HS-5 (cell line): ENCODE data around the gene PTPRO.
"Not testable (repeated sequence)": the region's sequence is repeated elsewhere in the genome, so short reads cannot be mapped to it uniquely, and the experiment has no call there.

Source experiments
- DNase-seq: peaks from one replicate; pipeline ENCODE4 v3.0.0-alpha.2; 2012; ENCODE audit warnings: low read depth

PTPRO gene

DNA sequence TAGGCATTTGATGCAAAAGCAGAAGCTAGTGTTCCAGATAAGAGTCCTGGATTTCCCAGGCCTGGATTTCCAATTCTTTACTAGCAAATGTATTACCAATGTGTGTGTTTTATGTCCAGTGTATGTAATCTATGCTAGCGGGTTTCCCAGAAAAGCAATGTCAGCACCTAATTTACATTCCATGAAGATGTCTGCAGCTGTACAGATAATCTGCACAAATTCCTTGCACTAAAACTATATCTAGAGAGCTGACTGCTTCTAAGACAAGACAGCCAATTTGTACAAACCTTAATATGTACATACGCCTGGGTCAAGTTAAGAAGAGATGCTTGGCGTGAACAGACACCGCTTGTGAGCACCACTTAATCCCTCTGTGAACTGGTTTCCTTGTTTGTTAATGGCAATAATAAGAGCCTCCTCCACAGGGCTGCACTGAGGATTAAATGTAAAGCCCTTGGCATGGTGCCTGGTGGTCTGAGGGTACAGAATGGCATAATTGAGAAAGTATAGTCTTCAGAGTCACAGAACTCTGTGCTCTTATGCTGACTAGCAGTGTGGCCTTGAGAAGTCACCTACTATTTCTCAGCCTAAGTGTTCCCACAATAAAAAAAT lies 281.3 kb downstream of the PTPRO start:
- no peak for DNase-seq

DNA sequence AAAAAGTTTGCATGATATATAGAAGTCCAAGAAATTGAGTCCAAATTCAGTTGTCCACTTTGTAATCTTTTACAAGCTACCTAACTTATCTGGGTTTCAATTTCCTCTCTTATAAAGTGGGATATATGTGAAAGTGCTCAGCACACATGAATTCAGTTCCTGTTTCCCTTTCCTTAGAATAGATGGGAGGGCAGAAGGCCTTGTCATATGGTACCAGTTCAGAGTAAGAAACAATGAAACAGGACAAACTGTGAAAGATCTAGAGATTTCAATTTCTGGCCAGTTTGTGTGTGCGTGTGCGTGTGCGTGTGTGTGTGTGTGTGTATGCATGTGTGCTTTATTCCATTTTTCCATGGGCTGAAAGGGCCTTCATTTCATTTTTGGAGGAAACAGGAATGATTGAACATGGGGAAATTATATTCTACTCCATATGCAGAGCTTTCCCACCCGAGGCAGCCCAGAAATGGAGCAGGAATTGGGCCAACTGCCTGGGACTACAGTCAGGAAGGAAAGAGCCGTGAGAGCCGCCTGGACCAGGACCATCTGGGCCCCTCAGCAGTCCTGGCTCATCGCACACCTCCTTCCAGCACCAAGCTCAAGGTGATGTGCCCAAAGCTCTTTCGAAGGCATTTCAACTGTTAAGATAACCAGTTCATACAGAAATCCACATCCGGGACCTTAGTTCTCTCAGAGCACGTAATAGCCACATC lies 283.7 kb downstream of the PTPRO start:
- no peak for DNase-seq

DNA sequence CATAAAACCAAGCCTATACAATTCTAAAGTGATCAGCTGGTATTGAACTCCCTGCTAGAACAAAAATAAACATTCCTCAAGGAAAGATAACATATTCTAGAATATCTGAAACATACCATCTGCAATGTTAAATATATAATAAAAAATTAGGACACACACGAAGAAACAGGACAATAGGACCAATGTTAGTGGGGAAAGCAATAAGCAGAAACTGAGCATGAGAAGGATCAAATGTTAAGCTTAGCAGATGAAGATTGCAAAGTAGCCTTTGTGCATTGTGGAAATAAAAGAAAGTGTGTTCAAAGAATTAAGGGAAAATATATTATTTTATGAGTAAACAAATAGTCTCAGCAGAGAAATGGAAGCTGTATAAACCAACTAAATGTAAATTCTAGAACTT lies 286.1 kb downstream of the PTPRO start:
- DNase-seq = no peak

DNA sequence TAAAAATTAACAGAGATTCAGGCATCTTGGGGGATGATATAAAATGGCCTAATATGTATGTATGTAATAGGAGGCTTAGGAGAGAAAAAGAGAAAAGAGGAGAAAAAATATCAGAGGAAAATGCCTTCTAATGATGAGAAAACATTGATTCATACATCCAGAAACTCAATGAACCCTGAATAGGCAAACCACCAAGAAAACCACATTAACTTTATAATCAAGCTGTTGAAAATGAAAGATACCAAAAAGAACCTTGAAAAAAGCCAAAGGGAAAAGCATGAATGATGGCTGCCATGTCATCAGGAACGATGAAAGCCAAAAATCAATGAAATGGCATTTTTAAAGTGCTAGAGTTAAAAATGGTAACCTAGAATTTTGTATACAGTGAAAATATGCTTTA lies 286.6 kb downstream of the PTPRO start:
- DNase-seq = no peak

DNA sequence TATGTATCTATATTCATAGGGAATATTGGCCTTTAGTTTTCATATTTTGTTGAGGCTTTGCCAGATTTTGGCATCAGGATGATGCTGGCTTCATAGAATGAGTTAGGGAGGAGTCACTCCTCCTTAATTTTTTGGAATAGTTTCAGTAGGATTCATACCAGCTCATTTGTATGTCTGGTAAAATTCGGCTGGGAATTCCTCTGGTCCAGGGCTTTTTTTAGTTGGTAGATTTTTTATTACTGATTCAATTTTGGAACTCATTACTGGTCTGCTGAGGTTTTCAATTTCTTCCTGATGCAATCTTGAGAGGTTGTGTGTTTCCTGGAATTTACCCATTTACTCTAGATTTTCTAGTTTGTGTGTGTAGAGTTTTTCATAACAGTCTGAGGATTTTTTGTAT lies 291.7 kb downstream of the PTPRO start:
- no peak for DNase-seq

DNA sequence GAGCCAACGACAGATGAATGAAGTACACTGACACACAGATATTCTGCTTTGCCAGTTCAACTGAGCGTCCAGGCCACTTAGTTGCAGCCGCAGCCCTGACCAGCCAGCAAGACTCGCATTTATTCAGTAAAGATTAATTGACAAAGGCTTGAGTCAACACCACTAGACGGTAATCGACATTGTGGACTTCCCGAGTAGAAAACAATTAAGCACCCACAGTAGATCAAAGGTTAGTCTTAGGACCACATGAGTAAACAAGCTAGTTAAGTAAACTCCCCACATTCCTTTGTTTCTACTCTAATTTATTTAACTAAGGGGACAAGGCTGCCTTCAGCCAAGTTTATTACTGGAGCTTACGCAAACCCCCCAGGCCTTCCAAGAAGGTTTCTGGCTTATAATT lies 294.2 kb downstream of the PTPRO start:
- DNase-seq = not testable (repeated sequence)

DNA sequence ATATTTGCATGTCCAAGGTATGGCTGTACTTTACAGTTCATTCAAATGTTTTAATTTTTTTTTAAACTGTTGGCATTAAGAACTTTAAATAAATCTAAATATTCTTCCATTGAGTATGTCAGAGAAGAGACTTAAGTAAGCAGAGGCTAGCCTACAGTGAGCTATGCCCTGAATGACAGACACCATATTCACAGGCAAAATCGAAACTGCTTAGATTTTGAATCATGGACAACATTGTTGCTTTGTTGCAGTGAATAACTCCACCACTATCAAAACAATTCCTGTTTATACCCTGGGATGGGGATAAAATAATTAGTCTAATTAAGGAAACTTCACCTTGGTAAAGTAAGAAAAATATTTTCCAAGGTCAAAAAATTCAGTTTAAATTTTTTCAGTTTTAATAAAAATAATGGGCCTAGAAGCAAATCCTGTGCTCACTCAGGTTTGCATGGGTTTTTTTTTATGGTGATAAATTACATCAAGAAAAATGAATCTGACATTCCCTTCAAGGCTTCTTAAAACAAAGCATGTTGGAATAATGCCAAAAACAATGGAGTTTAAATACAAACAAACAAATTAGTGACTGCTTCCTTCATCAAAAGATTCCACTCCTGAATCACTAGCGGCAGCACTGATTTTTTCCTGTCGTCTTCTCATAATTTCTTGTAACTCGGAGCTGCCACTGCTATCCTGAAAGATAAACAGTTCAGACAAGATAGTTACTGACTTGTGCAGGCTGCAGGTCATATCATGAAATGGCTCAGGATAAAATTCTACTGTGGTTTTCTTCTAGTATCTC lies 298.6 kb downstream of the PTPRO start:
- DNase-seq = no peak

DNA sequence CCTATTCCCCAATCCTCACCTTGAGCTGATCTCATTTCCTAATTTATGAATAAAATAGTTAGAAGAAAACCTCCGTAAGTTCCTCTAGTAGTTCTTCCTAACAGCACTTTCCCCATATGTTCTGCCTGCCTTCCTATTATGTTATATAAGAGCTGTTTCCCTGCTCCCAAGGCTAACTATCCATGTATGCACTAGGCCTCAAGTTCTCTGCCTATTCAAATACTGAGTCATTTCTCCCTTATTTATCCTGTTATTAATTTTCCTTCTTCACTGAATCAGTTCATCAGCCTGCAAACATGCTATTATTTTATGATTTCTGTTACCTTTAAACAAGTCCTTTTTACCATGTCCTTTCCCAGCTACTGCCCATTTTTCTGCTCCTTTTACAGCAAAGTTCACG lies 302.8 kb downstream of the PTPRO start:
- no peak for DNase-seq

DNA sequence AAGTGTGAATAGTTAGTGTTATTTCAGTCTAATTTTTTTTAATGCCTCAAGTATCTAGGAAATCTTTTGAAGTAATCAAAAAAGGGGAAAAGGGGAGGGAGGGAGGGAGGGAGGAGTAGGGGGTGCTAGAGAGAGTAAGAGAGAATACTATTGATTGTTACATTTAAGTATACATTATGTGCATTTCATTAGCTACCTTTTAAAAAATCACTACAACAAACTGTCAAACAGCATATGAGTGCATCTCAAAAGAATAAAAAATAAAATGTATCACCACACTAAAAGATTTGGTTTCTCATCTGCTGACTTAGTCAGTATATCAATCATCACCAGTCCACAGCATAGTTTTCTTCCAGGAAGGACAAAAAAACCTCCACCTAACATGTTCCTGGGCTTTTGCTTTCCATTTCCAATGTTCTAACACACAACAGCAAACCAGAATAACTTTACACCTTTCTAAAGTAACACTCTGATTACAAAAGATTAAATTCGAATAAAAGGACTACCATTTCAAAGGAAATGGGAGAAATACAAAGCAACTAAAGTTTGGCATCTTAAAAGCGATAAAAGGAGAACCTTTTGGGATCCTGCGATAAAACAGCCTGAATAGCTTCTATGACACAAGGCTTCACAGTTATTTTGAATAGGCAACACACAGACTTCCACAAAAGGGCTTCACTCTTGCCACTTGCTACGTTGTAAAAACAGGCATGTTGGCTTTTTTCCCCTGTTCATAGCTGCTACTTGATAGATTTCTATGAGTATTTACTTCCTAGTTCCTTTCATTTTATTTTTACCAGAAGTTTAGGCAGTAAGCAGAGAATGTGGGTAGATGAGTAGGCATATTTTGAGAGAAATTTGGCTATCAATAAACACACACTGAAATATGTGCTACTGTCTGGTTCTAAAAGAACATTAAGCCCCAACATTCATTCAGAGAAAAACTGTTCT lies 306.0 kb downstream of the PTPRO start:
- no peak for DNase-seq

DNA sequence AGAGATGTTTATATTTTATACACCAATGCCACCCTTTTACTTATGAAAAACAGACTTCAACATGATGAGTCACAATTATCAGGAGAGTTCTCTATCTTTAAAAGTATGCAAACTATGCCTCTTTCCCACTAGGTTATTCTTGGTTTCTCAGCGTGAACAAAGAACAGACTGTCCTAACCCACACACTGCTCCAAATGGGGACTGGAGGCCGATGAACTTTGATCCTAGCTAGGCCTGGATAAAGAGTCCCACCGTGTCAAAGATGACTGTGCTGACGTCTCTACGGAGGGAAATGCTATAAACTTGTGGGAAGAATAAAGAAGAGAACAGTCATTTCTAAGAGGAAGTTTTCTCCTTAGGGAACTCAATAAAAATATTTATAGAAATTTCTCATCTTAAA lies 306.8 kb downstream of the PTPRO start:
- DNase-seq = peak; percentile 92

DNA sequence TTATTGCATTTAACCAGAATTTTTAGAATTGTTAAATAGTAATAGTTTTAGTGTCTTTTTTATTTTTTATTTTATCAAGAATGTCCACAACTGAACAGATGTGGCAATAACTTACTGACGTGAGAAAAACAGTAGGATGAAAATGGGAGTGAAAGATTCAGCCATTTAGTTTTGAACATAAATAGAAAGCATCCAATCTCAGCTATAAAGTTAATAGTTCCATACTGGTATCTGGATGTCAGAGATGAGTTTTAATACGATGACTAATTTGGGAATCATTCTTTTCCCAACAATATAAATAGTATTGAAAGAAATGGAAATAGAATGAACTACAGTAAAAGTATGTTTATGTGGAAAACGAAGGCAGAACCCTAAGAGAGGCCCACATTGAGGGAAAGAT lies 307.5 kb downstream of the PTPRO start:
- no peak for DNase-seq

DNA sequence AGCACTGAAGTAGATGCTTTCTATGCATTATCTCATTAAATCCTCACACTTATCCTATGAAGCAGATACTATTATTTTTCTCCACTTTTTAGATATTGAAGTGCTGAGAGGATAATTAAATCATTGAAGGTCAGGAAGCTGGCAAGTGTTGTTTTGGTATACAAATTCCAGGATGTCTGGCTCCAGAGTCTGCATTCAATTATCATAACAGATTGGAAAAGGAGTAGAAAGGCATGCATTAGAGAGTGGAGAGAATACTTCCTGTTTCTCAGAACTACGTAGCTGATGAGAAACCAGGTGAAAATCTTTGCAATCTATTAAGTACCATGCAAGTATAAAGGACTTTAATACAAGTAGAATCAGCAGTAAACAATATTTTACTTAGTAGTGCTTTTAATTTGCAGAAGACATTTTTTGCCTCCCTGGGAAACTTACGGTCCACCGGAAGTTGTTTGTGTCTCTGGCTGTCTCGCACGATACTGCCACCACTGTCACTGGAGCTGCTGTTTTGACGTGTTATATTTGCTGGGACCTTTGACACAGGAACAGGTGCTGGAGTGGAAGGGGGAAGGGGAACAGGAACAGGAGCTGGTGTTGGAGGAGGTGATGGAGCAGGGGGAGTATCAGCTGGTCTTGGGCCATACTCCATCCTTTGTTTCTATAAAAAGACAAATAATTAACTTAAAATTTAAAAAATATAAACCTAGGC lies 308.9 kb downstream of the PTPRO start:
- no peak for DNase-seq

DNA sequence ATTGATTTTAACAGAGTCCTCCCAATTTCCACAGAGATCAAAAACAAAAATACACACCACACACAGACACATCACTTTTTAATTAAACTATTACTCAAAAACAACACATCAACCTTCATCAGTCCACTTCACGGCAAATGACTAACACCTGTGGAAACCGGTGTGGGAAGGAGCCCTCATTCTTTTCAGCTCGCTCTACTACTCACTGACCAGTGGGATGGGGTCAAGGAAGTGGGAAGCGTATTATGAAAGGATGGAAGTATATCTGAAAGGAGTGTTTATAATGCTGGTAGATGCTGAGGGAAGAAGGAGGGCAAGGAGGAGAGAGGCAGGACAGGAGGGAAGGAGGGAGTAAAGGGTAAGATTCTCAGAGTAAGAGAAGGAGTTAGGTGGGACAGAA lies 310.4 kb downstream of the PTPRO start:
- DNase-seq = no peak

DNA sequence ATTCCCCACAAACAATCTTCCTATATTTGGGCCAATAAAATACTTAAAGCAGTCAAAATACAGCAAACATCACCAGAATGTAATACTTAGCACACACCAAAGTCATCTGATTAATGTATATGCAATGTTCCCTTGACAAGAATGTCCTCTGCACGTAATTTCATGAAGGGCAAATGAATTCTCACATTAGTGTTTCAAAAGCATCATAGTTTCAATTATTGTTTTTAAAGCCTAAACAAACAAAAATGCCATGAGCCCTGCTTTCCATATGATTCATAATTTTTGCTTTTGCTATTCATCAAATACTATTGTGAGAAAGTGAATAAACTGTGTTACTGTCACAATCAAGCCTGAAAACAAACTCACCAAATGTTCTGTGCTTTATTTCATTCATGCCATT lies 310.9 kb downstream of the PTPRO start:
- DNase-seq = no peak

DNA sequence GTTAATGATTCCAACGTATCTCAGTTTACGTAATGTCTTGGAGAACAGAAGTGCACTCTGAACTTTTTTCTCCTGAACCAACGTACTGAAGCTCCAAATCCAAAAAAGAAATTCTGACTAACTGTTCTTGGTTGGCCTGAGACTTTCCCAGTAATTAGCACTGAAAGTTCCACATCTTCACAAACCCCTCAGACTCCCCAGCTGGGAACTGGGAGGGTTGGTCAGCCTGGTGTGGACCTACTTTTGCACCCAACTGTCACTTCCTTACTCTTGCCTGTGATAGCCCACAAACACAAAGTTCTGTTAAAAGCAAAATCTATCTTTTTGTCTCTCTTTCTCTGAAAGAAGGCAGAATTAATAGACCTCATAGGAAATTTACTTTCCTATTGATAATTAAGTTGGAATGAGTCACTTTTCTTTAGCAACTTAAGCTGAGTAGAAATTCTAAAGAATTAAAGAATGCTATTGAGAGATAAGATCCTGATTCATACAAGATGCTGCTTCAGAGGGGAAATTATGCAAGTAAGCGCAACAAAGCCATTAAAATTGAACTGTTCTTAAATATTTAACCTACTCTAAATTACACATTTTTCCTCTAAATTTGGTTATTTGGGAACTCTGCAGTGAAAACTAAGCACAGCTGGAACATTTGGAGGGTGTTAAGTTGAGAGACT lies 311.8 kb downstream of the PTPRO start:
- no peak for DNase-seq

DNA sequence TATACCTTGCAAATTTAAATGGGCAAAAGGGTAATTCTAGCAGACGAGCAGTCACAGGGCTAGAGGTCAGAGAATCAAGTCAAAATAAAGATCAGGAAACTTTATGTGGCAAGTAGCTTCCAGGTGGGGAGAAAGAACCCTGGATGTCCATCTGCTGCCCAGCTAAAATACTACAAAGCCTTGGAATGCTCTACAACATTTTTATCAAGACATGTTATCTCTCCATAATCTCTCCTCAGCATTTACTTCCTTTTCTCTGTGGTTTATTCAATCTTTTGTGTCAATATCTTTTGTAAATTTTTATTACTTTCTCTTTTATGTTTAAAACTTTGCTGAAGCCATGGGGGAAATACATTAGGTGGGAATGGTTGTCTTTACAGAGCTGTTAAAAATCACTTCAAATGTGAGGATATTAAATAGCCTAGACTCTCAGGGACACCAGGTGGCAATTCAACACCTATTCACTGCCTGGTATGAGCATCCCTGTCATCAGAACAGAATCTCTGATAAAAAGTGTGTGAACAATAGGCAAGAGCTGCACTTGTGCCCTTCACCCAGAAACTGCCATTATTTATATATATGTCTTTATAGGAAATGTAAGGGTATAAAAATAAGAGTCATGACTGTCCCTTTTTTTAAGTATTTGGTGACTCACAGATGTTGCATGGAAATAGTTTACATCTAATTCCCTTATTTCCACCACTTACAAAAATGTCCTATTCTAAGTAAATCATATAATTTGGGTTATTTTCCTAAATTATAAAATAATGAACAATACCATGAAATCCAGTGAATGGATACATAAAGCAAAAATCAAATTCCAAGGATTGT lies 314.0 kb downstream of the PTPRO start:
- no peak for DNase-seq

DNA sequence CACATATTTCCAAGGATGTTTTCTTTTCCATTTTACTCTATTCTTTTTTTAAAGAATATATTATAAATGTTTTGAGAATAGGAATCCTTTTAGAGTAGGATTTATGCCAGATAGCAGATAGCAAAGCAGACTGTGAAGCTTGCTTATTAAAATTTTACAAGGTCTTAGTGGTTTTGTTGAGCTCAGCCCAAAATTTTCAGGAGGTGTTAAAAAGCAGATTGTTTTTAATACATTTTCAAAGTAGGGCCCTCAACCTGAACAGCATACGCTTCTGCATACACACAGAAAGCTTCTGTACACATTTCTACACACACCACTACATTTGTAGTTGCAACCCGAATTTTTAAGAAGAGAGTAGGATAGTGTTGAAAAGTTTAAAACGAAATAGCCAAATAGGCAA lies 315.9 kb downstream of the PTPRO start:
- DNase-seq = no peak

DNA sequence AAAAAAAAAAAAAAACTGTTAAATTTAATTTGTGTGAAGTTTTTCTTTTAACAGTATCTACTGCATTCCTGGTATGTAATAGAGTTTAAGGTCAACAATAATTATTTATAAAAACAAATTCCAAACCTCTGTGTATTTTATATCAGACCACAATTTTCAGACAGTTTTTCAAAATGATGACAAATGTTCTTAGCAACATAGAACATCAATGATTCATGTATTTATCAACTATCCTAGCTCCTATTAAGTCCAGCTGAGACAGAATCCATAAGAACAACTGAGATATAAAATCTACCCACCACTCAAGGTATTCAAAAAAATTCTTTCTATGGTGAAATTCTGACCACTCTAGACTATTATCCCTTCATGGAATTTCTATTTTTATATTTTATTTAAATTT lies 322.4 kb downstream of the PTPRO start:
- no peak for DNase-seq

DNA sequence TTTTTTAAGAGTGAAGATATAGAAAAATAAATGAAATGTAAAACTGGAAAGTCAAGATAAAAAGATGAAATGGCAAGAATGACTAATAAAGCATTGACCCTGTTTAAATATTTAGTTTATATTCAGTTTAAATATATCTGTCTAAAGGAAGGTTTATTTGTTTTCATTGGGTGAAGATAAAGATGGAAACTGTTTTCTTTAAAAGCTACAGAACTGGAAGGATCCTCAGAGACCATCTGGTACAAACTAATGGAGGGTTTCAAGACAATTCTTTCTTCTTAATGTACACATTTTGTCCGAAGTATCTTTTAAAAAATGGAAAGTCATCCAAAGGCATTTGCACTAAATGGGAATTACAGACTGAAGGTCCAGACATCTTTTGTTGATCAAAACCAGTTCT lies 324.3 kb downstream of the PTPRO start:
- no peak for DNase-seq
